H9 (cell line): ENCODE measurements around the gene VASN. TPM values are rescaled to one million over a fixed set of nuclear protein-coding genes. Genes with fewer than 3 reads are reported as not detected.

Source experiments
- DNase-seq: peaks from one replicate; pipeline ENCODE4 v3.0.0-alpha.2; 2017
- H2AFZ ChIP-seq: one replicate; pipeline ENCODE4 v1.6.1; 2013; ENCODE audit warnings: mild to moderate bottlenecking, low read length, control low read depth, moderate library complexity
- H2AK5ac ChIP-seq: 2 replicates; pipeline ENCODE4 v1.6.1; 2013; ENCODE audit warnings: low read length, control low read depth, mixed read lengths; ENCODE audit not compliant: insufficient read length
- H2BK120ac ChIP-seq: one replicate; pipeline ENCODE4 v1.6.1; 2013; ENCODE audit warnings: low read depth, mild to moderate bottlenecking, low read length, control low read depth, inconsistent platforms; ENCODE audit not compliant: poor library complexity, severe bottlenecking
- H2BK12ac ChIP-seq: 2 replicates; pipeline ENCODE4 v1.6.1; 2013; ENCODE audit warnings: low read length, control low read depth, mixed read lengths, low read depth; ENCODE audit not compliant: insufficient read length
- H2BK15ac ChIP-seq: 2 replicates; pipeline ENCODE4 v1.6.1; 2013; ENCODE audit warnings: low read depth, low read length, control low read depth
- H2BK20ac ChIP-seq: one replicate; pipeline ENCODE4 v1.6.1; 2013; ENCODE audit warnings: low read depth, mild to moderate bottlenecking, low read length, control low read depth, inconsistent platforms; ENCODE audit not compliant: poor library complexity, severe bottlenecking
- H2BK5ac ChIP-seq: 2 replicates; pipeline ENCODE4 v1.6.1; 2013; ENCODE audit warnings: low read length, control low read depth, mixed read lengths; ENCODE audit not compliant: insufficient read length
- H3K14ac ChIP-seq: 2 replicates; pipeline ENCODE4 v1.6.1; 2013; ENCODE audit warnings: low read length, control low read depth; ENCODE audit not compliant: insufficient read depth
- H3K18ac ChIP-seq: 2 replicates; pipeline ENCODE4 v1.6.1; 2013; ENCODE audit warnings: low read depth, mild to moderate bottlenecking, mixed read lengths, low read length, control low read depth; ENCODE audit not compliant: insufficient read length
- H3K23ac ChIP-seq: 2 replicates; pipeline ENCODE4 v1.6.1; 2013; ENCODE audit warnings: low read length, control low read depth, mixed read lengths, low read depth; ENCODE audit not compliant: insufficient read length
- H3K23me2 ChIP-seq: 2 replicates; pipeline ENCODE4 v1.6.1; 2013; ENCODE audit warnings: low read depth, mild to moderate bottlenecking, mixed read lengths, low read length, control low read depth; ENCODE audit not compliant: insufficient read length, poor library complexity, severe bottlenecking
- H3K27ac ChIP-seq: 2 replicates; pipeline ENCODE4 v1.5.1; 2013; ENCODE audit warnings: low read length, control low read depth, mixed read lengths, low read depth; ENCODE audit not compliant: insufficient read length
- H3K27me3 ChIP-seq: 2 replicates; pipeline ENCODE4 v1.6.1; 2013; ENCODE audit warnings: low read length, control low read depth, inconsistent platforms; ENCODE audit not compliant: insufficient read depth
- H3K4ac ChIP-seq: 2 replicates; pipeline ENCODE4 v1.6.1; 2013; ENCODE audit warnings: low read depth, mild to moderate bottlenecking, control low read depth, inconsistent platforms, low read length, moderate library complexity
- H3K4me1 ChIP-seq: 2 replicates; pipeline ENCODE4 v1.6.1; 2013; ENCODE audit warnings: low read length, control low read depth, inconsistent platforms; ENCODE audit not compliant: insufficient read depth
- H3K4me2 ChIP-seq: 2 replicates; pipeline ENCODE4 v1.6.1; 2013; ENCODE audit warnings: low read length, control low read depth, mixed read lengths; ENCODE audit not compliant: insufficient read length, insufficient read depth
- H3K56ac ChIP-seq: 2 replicates; pipeline ENCODE4 v1.6.1; 2013; ENCODE audit warnings: low read depth, mild to moderate bottlenecking, mixed read lengths, low read length, control low read depth; ENCODE audit not compliant: insufficient read length
- H3K79me1 ChIP-seq: 2 replicates; pipeline ENCODE4 v1.6.1; 2013; ENCODE audit warnings: low read depth, mild to moderate bottlenecking, moderate library complexity, low read length, control low read depth, inconsistent platforms; ENCODE audit not compliant: insufficient read depth, poor library complexity, severe bottlenecking
- H3K79me2 ChIP-seq: 2 replicates; pipeline ENCODE4 v1.6.1; 2013; ENCODE audit warnings: low read length, control low read depth, inconsistent platforms; ENCODE audit not compliant: insufficient read depth
- H3K9ac ChIP-seq: 2 replicates; pipeline ENCODE4 v1.6.1; 2013; ENCODE audit warnings: low read length, control low read depth, mixed read lengths; ENCODE audit not compliant: insufficient read length; ENCODE audit errors: extremely low read depth
- H3K9me3 ChIP-seq: one replicate; pipeline ENCODE4 v1.6.1; 2013; ENCODE audit warnings: low read depth, low read length, inconsistent platforms; ENCODE audit not compliant: control insufficient read depth
- H3T11ph ChIP-seq: one replicate; pipeline ENCODE4 v1.6.1; 2013; ENCODE audit warnings: mild to moderate bottlenecking, low read length, control low read depth, inconsistent platforms
- H4K20me1 ChIP-seq: one replicate; pipeline ENCODE4 v1.6.1; 2013; ENCODE audit not compliant: control insufficient read depth, insufficient read length, insufficient read depth
- H4K5ac ChIP-seq: 2 replicates; pipeline ENCODE4 v1.6.1; 2013; ENCODE audit warnings: low read depth, mild to moderate bottlenecking, mixed read lengths, low read length, control low read depth; ENCODE audit not compliant: insufficient read length
- H4K8ac ChIP-seq: replicated peaks from 2 replicates; pipeline ENCODE4 v1.6.1; 2013; ENCODE audit warnings: low read length, control low read depth, mixed read lengths, low read depth; ENCODE audit not compliant: insufficient read length
- H4K91ac ChIP-seq: 2 replicates; pipeline ENCODE4 v1.6.1; 2013; ENCODE audit warnings: low read depth, mild to moderate bottlenecking, moderate library complexity, mixed read lengths, low read length, control low read depth; ENCODE audit not compliant: insufficient read length
- H3K27ac Mint-ChIP-seq, 3 experiments: 2 replicates in 2 of 3; 3 replicates in 1 of 3; pipeline ENCODE4 v1.8.0; 2020 to 2021; ENCODE audit warnings: mixed read lengths in 3 of 3, mild to moderate bottlenecking in 1 of 3, moderate library complexity in 1 of 3
- H3K27me3 Mint-ChIP-seq: 2 replicates; pipeline ENCODE4 v1.8.0; 2021; ENCODE audit warnings: low read depth, mild to moderate bottlenecking, moderate library complexity, mixed read lengths
- H3K36me3 Mint-ChIP-seq, 3 experiments: 2 replicates in 2 of 3; 3 replicates in 1 of 3; pipeline ENCODE4 v1.8.0; 2020 to 2021; ENCODE audit warnings: low read depth in 3 of 3, mixed read lengths in 3 of 3; ENCODE audit not compliant: insufficient read depth in 1 of 3
- H3K4me1 Mint-ChIP-seq, 2 experiments: 2 replicates each; pipeline ENCODE4 v1.8.0; 2020; ENCODE audit warnings: mixed read lengths in 2 of 2
- H3K4me3 Mint-ChIP-seq, 2 experiments: 2 replicates in 1 of 2; 3 replicates in 1 of 2; pipeline ENCODE4 v1.8.0; 2020 to 2021; ENCODE audit warnings: mild to moderate bottlenecking in 2 of 2, mixed read lengths in 2 of 2, moderate library complexity in 1 of 2
- H3K9me3 Mint-ChIP-seq, 2 experiments: 2 replicates in 1 of 2; 3 replicates in 1 of 2; pipeline ENCODE4 v1.8.0; 2020; ENCODE audit warnings: mild to moderate bottlenecking in 2 of 2, mixed read lengths in 2 of 2, moderate library complexity in 1 of 2
- CTCF ChIP-seq: fragments of 200-600 bp; sonication (generic); conservative IDR thresholded peaks from 3 replicates; pipeline ENCODE4 v1.8.0; 2021; ENCODE audit warnings: antibody characterized with exemption, mild to moderate bottlenecking
- WGBS: extraction: QIAGEN DNeasy Blood & Tissue Kit; methylation state at CpG from one replicate; pipeline ENCODE4 v1.1.7; 2013; ENCODE audit warnings: missing lambda C conversion rate, low lambda C conversion rate, mixed read lengths; ENCODE audit not compliant: insufficient read length; ENCODE audit errors: extremely low coverage; 5-methylcytosine and 5-hydroxymethylcytosine counted together
- total RNA-seq: library from RNA; stranded (reverse); gene quantifications from 2 replicates; pipeline ENCODE4 v1.2.1, GENCODE V29; 2021

The VASN gene
- total RNA-seq, 1 experiment from 2014 or later: 11.0 TPM

- no peak for TF ChIP-seq CTCF
- H3K9me3 Mint-ChIP-seq: no peaks in the 10 kb centered on the region
- Histone ChIP-seq H4K91ac (no peak overlapping the region), H3K23ac (no peak overlapping the region), H3K9ac (no peak overlapping the region), H2BK5ac (no peak overlapping the region), H3K14ac (no peak overlapping the region; the same call in 1 of the 2 replicates), H3T11ph (no peak overlapping the region), H4K20me1 (no peaks in the 10 kb centered on the region), H2BK12ac (no peak overlapping the region), H3K56ac (no peak overlapping the region), H3K27me3 (no peaks in the 10 kb centered on the region), H2AK5ac (no peak overlapping the region), H3K27ac (no peak overlapping the region), H3K9me3 (no peaks in the 10 kb centered on the region), H3K4me2 (no peak overlapping the region), H3K79me2 (no peaks in the 10 kb centered on the region), H4K8ac (no peak overlapping the region), H3K18ac (no peak overlapping the region), H3K4me1 (no peaks in the 10 kb centered on the region; the same call in 1 of the 2 replicates), H2BK15ac (no peak overlapping the region), H3K23me2 (no peaks in the 10 kb centered on the region), H3K79me1 (no peaks in the 10 kb centered on the region), H4K5ac (no peak overlapping the region), H2BK20ac (no peak overlapping the region), H2AFZ (no peak overlapping the region), H2BK120ac (no peak overlapping the region), H3K4ac (no peak overlapping the region)
- DNase-seq: no peak
- WGBS: no CpG with 5 or more reads among the region's 8 CpGs
- H3K4me1 Mint-ChIP-seq: peaks cover 24 to 28% of the 10 kb centered on the region in 2 experiments
- H3K27me3 Mint-ChIP-seq: no peaks in the 10 kb centered on the region
- no peak overlapping the region for H3K4me3 Mint-ChIP-seq
- H3K27ac Mint-ChIP-seq: no peak overlapping the region
- peaks cover 0 to 6% (median 2%) of the 10 kb centered on the region in 3 experiments; a peak in 4 of 7 replicates for H3K36me3 Mint-ChIP-seq
These were observed 14.8 kb downstream of the VASN start for GRCh38 chr16:4386451-4386805.
